Fibroblast of lung (primary cell): ENCODE results near the gene TMA7B. TPM values are rescaled to one million over a fixed set of nuclear protein-coding genes. Genes with fewer than 3 reads are reported as not detected.

Experiments
- DNase-seq, 2 donors: peaks; one replicate each; pipeline versions ENCODE4 v3.0.0 to v3.0.0-alpha.2; 2010; ENCODE audit warnings: low read depth in 2 of 2
- H2AFZ ChIP-seq: 2 replicates; pipeline ENCODE4 v1.5.1; 2012; ENCODE audit warnings: low read length, control low read depth, inconsistent platforms
- H3K27ac ChIP-seq: 2 replicates; pipeline ENCODE4 v1.5.1; 2011; ENCODE audit warnings: low read length, control low read depth; ENCODE audit not compliant: insufficient read depth
- H3K27me3 ChIP-seq: 2 replicates; pipeline ENCODE4 v1.5.1; 2011; ENCODE audit warnings: mild to moderate bottlenecking, low read length; ENCODE audit not compliant: control insufficient read depth, insufficient read depth
- H3K36me3 ChIP-seq: 2 replicates; pipeline ENCODE4 v1.5.1; 2011; ENCODE audit warnings: low read length; ENCODE audit not compliant: control insufficient read depth, insufficient read depth
- H3K4me1 ChIP-seq: 2 replicates; pipeline ENCODE4 v1.5.1; 2011; ENCODE audit warnings: low read length; ENCODE audit not compliant: control insufficient read depth, insufficient read depth; ENCODE audit errors: extremely low read depth
- H3K4me2 ChIP-seq: 2 replicates; pipeline ENCODE4 v1.5.1; 2011; ENCODE audit warnings: low read length, control low read depth; ENCODE audit not compliant: insufficient read depth; ENCODE audit errors: extremely low read depth
- H3K4me3 ChIP-seq, 4 experiments: fragments of 200-600 bp in 1 of 4; sonication (generic) in 1 of 4; replicated peaks in 1 of 4; 2 replicates each; pipeline ENCODE4 v1.5.1; 2011 to 2016; ENCODE audit warnings: low read length in 4 of 4, low read depth in 3 of 4, mild to moderate bottlenecking in 3 of 4, control low read depth in 2 of 4, inconsistent platforms in 1 of 4, mixed read lengths in 1 of 4; ENCODE audit not compliant: insufficient read depth in 1 of 4; ENCODE audit errors: control extremely low read depth in 1 of 4
- H3K79me2 ChIP-seq: 2 replicates; pipeline ENCODE4 v1.5.1; 2012; ENCODE audit warnings: mild to moderate bottlenecking, low read length, inconsistent platforms; ENCODE audit not compliant: control insufficient read depth, insufficient read depth
- H3K9ac ChIP-seq: 2 replicates; pipeline ENCODE4 v1.5.1; 2011; ENCODE audit warnings: mild to moderate bottlenecking, low read length, control low read depth; ENCODE audit not compliant: insufficient read depth
- H3K9me3 ChIP-seq: 2 replicates; pipeline ENCODE4 v1.5.1; 2012; ENCODE audit warnings: low read depth, low read length; ENCODE audit not compliant: control insufficient read depth, insufficient read depth
- H4K20me1 ChIP-seq: 2 replicates; pipeline ENCODE4 v1.5.1; 2011; ENCODE audit warnings: low read length; ENCODE audit not compliant: control insufficient read depth, insufficient read depth; ENCODE audit errors: extremely low read depth
- EZH2 ChIP-seq: IDR thresholded peaks from 2 replicates; pipeline ENCODE4 v1.5.1; 2012; ENCODE audit warnings: low read length, control low read depth, mild to moderate bottlenecking; ENCODE audit errors: missing control alignments
- polyA plus RNA-seq, 2 donors: library from polyadenylated mRNA; depleted of rRNA in 1 of 2; stranded (reverse) in 1 of 2; unstranded in 1 of 2; fragments of >200 nt; gene quantifications; 2 replicates each; pipeline ENCODE4 v1.2.1, GENCODE V29; 2011 to 2012; ENCODE audit warnings: missing spikeins in 1 of 2
- total RNA-seq: library from RNA; depleted of rRNA; stranded (reverse); fragments of >200 nt; gene quantifications from 2 replicates; pipeline ENCODE4 v1.2.1, GENCODE V29; 2014
- TF ChIP-seq, protein P1 (sequence below), 2 donors: IDR thresholded peaks in 1 of 2; conservative IDR thresholded peaks in 1 of 2; 1 replicate in 1 of 2; 2 replicates in 1 of 2; pipeline ENCODE4 v1.5.1; 2011 to 2012; ENCODE audit warnings: low read length in 2 of 2, control low read depth in 1 of 2, inconsistent platforms in 1 of 2, low read depth in 1 of 2, mild to moderate bottlenecking in 1 of 2

Gene TMA7B
- total and polyA plus RNA-seq, 2 donors (not counting 1 experiment from before 2014, with no cell fraction given), result not detected

DNA sequence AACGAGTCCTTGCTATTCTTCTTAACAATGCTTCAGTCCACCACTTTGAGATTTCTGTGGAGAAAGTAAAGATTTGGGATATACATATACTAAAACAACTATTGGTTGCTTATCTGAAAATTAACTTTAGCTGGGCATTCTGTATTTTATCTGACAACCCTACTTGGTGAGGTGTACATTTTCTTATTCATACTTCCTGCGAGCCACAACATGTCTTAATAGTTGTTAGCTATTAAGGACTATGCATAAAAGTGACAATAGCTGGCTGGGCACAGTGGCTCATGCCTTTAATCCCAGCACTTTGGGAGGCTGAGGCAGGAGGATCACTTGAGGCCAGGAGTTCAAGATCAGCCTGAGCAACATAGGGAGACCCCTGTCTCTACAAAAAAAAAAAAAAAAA is 28.0 kb upstream of the TMA7B start:
- Histone ChIP-seq H3K9me3 (no peaks in the 10 kb centered on the region), H3K27me3 (peaks cover 16% of the 10 kb centered on the region), H3K79me2 (no peaks in the 10 kb centered on the region), H3K27ac (no peak overlapping the region), H3K4me2 (no peak overlapping the region), H3K4me1 (no peaks in the 10 kb centered on the region), H3K36me3 (no peaks in the 10 kb centered on the region), H3K9ac (no peak overlapping the region), H3K4me3 (no peak overlapping the region), H4K20me1 (no peaks in the 10 kb centered on the region), H2AFZ (no peak overlapping the region)
- TF ChIP-seq, protein P1, sequence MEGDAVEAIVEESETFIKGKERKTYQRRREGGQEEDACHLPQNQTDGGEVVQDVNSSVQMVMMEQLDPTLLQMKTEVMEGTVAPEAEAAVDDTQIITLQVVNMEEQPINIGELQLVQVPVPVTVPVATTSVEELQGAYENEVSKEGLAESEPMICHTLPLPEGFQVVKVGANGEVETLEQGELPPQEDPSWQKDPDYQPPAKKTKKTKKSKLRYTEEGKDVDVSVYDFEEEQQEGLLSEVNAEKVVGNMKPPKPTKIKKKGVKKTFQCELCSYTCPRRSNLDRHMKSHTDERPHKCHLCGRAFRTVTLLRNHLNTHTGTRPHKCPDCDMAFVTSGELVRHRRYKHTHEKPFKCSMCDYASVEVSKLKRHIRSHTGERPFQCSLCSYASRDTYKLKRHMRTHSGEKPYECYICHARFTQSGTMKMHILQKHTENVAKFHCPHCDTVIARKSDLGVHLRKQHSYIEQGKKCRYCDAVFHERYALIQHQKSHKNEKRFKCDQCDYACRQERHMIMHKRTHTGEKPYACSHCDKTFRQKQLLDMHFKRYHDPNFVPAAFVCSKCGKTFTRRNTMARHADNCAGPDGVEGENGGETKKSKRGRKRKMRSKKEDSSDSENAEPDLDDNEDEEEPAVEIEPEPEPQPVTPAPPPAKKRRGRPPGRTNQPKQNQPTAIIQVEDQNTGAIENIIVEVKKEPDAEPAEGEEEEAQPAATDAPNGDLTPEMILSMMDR (conservative IDR thresholded peaks at IDR 0.05 in 1 of 2, IDR thresholded peaks at IDR 0.05 in 1 of 2; ENCODE audit: low read depth in 1 of 2, low read length in 2 of 2), result no peak
- no peak for TF ChIP-seq EZH2
- no peak for DNase-seq

DNA sequence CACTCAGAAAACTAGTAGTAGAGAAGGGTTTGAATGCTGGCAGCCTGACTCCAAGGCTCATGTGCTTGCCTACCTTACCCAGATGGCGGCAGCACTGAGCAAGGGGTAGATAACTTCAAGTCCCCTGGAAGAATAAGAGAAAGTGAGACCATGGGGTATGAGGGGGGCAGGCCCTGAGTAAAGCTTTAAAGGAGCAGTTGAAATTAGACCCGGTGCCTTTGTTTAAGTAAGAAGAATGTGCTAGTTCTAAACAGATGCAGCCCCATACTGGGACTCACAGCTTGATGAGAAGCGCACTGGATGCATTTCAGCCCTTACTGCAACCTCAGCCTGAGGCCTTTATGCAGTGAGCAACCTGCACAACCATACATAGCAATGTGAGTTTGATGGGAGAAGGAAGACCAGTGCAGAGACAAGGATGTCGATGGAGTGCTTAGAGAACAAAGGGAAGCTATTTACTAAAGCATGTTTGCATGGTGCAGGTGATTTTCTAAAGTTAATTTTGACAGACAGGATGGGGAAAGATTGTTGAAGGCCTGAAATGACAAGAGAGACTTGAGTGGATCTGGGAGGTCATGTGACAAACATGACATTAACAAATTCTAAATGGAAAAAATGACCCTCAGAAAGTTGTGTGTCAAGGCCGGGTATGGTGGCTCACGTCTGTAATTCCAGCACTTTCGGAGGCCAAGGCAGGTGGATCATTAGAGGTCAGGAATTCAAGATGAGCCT is 27.1 kb upstream of the TMA7B start:
- Histone ChIP-seq H3K9ac (no peak overlapping the region), H3K4me2 (no peak overlapping the region), H3K4me1 (no peaks in the 10 kb centered on the region), H4K20me1 (no peaks in the 10 kb centered on the region), H3K36me3 (no peaks in the 10 kb centered on the region), H3K27ac (no peak overlapping the region), H3K9me3 (no peaks in the 10 kb centered on the region), H3K79me2 (no peaks in the 10 kb centered on the region), H3K27me3 (peaks cover 9% of the 10 kb centered on the region), H3K4me3 (no peak overlapping the region), H2AFZ (no peak overlapping the region)
- no peak for DNase-seq
- TF ChIP-seq, protein P1 (conservative IDR thresholded peaks at IDR 0.05 in 1 of 2, IDR thresholded peaks at IDR 0.05 in 1 of 2; ENCODE audit: low read depth in 1 of 2, low read length in 2 of 2), result peak; percentile 35 to 56
- TF ChIP-seq EZH2, result no peak

DNA sequence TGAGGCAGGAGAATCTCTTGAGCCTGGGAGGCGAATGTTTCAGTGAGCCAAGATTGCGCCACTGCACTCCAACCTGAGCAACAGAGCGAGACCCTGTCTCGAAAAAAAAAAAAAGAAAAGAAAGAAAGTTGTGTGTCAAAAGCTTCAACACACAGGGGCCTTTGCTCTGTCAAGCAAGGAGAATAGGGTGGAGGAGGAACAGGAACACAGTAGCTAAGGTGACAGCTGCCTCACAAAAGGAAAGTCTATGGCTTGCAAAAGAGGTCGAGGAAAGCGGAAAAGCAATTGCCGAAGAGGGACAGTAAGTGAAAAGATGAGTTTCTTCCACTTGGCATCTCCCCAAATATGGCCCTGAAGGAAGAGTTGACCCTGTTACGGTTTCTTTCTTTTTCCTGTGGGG is 26.5 kb upstream of the TMA7B start:
- Histone ChIP-seq H2AFZ (no peak overlapping the region), H3K9me3 (no peaks in the 10 kb centered on the region), H3K9ac (no peak overlapping the region), H3K27ac (no peak overlapping the region), H3K36me3 (no peaks in the 10 kb centered on the region), H3K4me1 (no peaks in the 10 kb centered on the region), H3K4me3 (no peak overlapping the region), H3K4me2 (no peak overlapping the region), H4K20me1 (no peaks in the 10 kb centered on the region), H3K79me2 (no peaks in the 10 kb centered on the region), H3K27me3 (peaks cover 9% of the 10 kb centered on the region)
- TF ChIP-seq EZH2, result no peak
- TF ChIP-seq, protein P1 (conservative IDR thresholded peaks at IDR 0.05 in 1 of 2, IDR thresholded peaks at IDR 0.05 in 1 of 2; ENCODE audit: low read depth in 1 of 2, low read length in 2 of 2), result no peak
- DNase-seq, result no peak
